Psoas muscle (tissue), 8 donors: ENCODE results near the gene PDE9A. TPM values are rescaled to one million over a fixed set of nuclear protein-coding genes. Genes with fewer than 3 reads are reported as not detected.

Experiments
- ATAC-seq, 4 donors: fragments of 200-7000 bp; cut with Tn5 transposase; one replicate each; pipeline ENCODE4 v1.9.1; 2020; ENCODE audit warnings: moderate library complexity in 3 of 4, mild to moderate bottlenecking in 2 of 4
- DNase-seq, 2 donors: peaks; one replicate each; pipeline ENCODE4 v3.0.0-alpha.2; 2020
- H3K27ac ChIP-seq: fragments of 200-600 bp; one replicate; pipeline ENCODE4 v1.8.0; 2022
- H3K27me3 ChIP-seq, 3 donors: fragments of 200-600 bp in 1 of 3; one replicate each; pipeline versions ENCODE4 v1.6.1 to v1.8.0; 2013 to 2022; ENCODE audit warnings: low read length in 2 of 3, mild to moderate bottlenecking in 2 of 3, moderate library complexity in 1 of 3; ENCODE audit not compliant: insufficient read depth in 3 of 3
- H3K36me3 ChIP-seq, 2 donors: fragments of 200-600 bp in 1 of 2; one replicate each; pipeline versions ENCODE4 v1.6.1 to v1.8.0; 2013 to 2022; ENCODE audit warnings: low read depth in 1 of 2, mild to moderate bottlenecking in 1 of 2, moderate library complexity in 1 of 2; ENCODE audit not compliant: insufficient read depth in 1 of 2
- H3K4me1 ChIP-seq: fragments of 200-600 bp; one replicate; pipeline ENCODE4 v1.8.0; 2022
- H3K4me3 ChIP-seq: fragments of 200-600 bp; one replicate; pipeline ENCODE4 v1.8.0; 2022; ENCODE audit warnings: mild to moderate bottlenecking
- H3K9me3 ChIP-seq: fragments of 200-600 bp; one replicate; pipeline ENCODE4 v1.8.0; 2022
- WGBS, 3 donors: extraction: QIAGEN DNeasy Blood & Tissue Kit; methylation state at CpG; one replicate each; pipeline versions ENCODE4 v1.1.6 to v1.1.7; 2013; 5-methylcytosine and 5-hydroxymethylcytosine counted together
- intact Hi-C, 2 donors: fragments of 100-400 bp; cut with DNase I; formaldehyde crosslinking; loops; one replicate each; pipeline versions ENCODE4 v1.11.0 to v1.14.2; 2022
- polyA plus RNA-seq, 3 donors: library from polyadenylated mRNA; stranded (reverse); fragments of 200-250 nt; gene quantifications; one replicate each; pipeline ENCODE4 v1.2.3, GENCODE V29; 2013
- total RNA-seq, 4 donors: library from RNA; stranded (reverse); fragmentation: NEBNext Ultra II Directional in 2 of 4; extraction: Animal tissue kit (Norgen Biotek cat#: 25700) in 2 of 4; gene quantifications; one replicate each; pipeline versions ENCODE4 v1.2.1 to v1.2.4, GENCODE V29; 2021 to 2023
- TF ChIP-seq, protein P1 (sequence below): fragments of 200-600 bp; IDR thresholded peaks from one replicate; pipeline ENCODE4 v1.8.0; 2022; ENCODE audit warnings: antibody characterized with exemption
- donor health status: healthy with polysubstance abuse.
- donor health status: DM: no; HTN: no; CAD: no; lungs with moderate emphysema.
- donor health status: Bipolar disorder and iron deficiency.
- donor health status: healthy.
- donor health status: DM: yes; HTN: yes; CAD: no.
- donor health status: DM: no; HTN: no; CAD: no.
- donor health status: DM: no; HTN: no; CAD: no.
- donor health status: DM: yes; HTN: yes; CAD: no.

The PDE9A gene
- total and polyA plus RNA-seq, 7 donors, result 1.2 to 4.3 (median 1.8) TPM

DNA sequence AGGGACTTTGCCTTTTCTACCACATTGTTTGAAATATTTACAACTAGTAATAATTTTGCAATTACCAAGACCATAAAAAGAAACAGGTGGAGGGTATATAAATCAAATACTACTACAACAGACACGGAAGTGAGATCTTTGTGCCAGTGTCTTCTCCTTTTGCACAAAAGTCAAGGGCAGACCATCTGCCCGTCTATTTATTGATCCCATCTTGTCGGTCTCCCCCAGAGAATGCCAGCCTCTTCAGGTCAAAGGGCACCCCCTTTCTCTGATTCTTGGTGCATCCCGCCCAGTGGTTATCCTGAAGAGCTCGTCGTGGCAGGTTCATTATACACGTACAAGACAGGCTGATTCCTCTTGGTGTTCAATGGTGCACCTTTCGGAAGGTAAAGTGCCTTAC, 4.8 kb upstream of the PDE9A start:
- no peak for ATAC-seq
- Histone ChIP-seq H3K27me3 (peaks cover 0 to 29% (median 4%) of the 10 kb centered on the region in 3 donors), H3K9me3 (no peaks in the 10 kb centered on the region), H3K27ac (no peak overlapping the region), H3K4me1 (no peaks in the 10 kb centered on the region), H3K36me3 (no peaks in the 10 kb centered on the region), H3K4me3 (no peak overlapping the region)
- intact Hi-C loops, result no loop called here
- DNase-seq, result peak in 1 of 2 donors; percentile 18
- 71 to 80% (median 77%) methylated on average over 8 of the region's 8 CpGs for WGBS, 3 donors
- TF ChIP-seq, protein P1, sequence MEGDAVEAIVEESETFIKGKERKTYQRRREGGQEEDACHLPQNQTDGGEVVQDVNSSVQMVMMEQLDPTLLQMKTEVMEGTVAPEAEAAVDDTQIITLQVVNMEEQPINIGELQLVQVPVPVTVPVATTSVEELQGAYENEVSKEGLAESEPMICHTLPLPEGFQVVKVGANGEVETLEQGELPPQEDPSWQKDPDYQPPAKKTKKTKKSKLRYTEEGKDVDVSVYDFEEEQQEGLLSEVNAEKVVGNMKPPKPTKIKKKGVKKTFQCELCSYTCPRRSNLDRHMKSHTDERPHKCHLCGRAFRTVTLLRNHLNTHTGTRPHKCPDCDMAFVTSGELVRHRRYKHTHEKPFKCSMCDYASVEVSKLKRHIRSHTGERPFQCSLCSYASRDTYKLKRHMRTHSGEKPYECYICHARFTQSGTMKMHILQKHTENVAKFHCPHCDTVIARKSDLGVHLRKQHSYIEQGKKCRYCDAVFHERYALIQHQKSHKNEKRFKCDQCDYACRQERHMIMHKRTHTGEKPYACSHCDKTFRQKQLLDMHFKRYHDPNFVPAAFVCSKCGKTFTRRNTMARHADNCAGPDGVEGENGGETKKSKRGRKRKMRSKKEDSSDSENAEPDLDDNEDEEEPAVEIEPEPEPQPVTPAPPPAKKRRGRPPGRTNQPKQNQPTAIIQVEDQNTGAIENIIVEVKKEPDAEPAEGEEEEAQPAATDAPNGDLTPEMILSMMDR, result no peak

DNA sequence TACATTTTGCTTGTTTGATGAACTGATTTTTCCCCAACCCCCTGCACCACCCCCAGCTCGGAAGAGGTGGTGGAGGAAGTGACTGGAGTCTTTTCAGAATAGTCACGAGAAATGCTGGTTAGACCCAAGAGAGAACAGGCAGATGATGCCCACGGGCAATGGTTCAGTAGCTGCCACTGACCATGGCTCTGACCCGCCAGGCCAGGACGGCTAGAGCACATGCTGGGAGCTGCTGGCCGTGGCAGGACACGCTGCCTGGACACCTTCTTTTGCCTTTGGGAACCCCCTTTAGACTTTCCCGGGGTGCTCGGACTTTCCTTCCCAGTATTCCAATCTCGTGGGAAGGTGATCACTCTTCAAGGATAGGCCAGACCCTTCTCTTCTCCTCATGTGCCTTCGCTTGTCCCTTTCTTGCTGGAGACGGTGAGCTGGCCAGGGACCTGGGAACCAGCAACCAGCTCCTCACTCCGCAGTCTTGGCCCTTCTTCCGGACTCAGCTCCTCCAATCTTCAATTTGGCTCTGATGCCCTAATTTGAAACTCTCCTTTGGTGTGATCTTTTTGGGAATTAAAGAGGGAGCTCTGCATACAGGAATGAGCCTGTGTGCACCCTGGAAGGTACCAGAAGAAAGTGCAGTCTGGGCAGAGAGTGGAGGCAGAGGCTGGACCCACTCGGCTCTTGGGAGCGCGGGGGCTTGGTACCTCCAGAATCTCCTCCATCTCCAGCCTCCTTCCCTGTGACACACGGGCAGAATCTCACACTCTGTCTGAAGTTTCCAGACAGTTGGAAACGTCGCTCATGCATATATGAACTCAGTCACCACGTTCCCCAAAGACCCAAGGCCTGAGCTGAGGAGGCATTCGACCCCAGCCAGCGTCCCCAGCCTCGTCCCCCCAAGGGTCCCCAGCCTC, 4.0 kb upstream of the PDE9A start:
- no peaks in the 10 kb centered on the region for H3K36me3 ChIP-seq
- H3K27me3 ChIP-seq, result peaks cover 0 to 36% (median 4%) of the 10 kb centered on the region in 3 donors
- no peaks in the 10 kb centered on the region for H3K9me3 ChIP-seq
- H3K4me3 ChIP-seq, result no peak overlapping the region
- peaks cover under 1% of the 10 kb centered on the region for H3K4me1 ChIP-seq
- TF ChIP-seq, protein P1, result no peak
- intact Hi-C loops, result loop anchor here in 1 of 2 donors (10.0 kb wide), 1 partner anchor 165 kb away; no protein-coding TSS in a partner anchor
- H3K27ac ChIP-seq, result no peak overlapping the region
- DNase-seq, result peak; percentile 8 to 11
- 88 to 91% (median 89%) methylated on average over 24 of the region's 24 CpGs for WGBS, 3 donors
- ATAC-seq, result no peak

DNA sequence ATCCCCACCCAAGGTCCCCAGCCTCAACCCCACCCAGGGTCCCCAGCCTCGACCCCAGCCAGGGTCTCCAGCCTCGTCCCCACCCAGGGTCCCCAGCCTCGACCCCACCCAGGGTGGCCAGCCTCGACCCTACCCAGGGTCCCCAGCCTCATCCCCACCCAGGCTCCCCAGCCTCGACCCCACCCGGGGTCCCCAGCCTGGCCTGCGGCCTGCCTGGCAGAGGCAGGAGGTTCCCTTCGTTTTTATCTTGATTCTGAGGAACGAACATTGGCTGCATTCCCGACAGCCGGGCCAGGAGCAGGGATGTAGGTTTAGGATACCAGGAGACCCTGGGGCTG, 3.4 kb upstream of the PDE9A start:
- Histone ChIP-seq H3K4me3 (no peak overlapping the region), H3K36me3 (no peaks in the 10 kb centered on the region), H3K4me1 (peaks cover 6% of the 10 kb centered on the region), H3K27ac (no peak overlapping the region), H3K9me3 (no peaks in the 10 kb centered on the region), H3K27me3 (peaks cover 0 to 43% (median 8%) of the 10 kb centered on the region in 3 donors)
- intact Hi-C loops, result loop anchor here in 1 of 2 donors (10.0 kb wide), 1 partner anchor 165 kb away; no protein-coding TSS in a partner anchor
- DNase-seq, result peak; percentile 3 to 33
- ATAC-seq, result no peak
- WGBS, 3 donors, result 65 to 72% (median 71%) methylated on average over 10 to 11 of the region's 11 CpGs
- TF ChIP-seq, protein P1, result no peak

DNA sequence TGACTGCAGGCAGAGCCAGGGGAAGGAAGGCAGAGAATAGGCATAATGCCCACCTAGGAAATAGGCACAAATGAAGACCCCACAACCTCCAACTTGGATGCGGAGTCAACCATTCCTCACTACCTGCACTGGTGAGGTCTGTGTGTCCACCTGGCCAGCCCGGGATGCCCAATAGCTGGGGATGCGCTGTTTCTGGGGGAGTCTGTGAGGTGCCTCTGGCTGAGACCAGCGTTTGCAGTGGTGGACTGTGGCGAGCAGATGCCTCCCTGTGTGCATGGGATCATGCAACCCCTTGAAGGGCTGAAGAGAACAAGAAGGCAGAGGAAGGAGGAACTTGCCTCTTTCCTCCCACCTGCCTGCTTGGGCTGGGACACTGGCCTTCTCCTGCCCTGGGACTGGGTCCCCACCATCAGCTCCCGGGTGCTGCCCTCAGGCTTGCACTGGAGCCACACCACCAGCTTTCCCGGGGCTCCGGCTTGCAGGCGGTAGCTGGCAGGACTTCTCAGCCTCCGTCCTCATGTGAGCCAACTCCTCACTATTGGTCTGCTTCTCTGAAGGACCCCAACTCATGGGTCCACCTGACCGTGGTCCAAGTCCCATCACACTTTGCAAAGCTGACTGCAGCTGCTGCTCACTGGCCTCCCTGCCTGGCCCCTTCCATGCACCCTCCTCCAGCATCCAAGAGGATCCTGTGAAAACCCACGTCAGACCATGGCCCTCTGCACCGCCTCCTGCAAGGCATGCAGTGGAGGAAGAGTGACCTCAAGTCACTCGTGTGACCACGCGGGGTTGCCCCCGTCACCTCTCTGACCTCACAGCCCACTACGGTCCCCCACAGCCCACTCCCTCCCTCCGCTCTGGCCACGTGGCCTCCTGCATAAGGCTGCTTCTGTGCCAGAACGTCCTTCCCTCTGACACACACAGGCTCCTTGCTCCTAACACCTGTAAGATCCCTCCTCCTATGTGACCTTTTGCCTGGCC, 2.7 kb upstream of the PDE9A start:
- no peaks in the 10 kb centered on the region for H3K36me3 ChIP-seq
- H3K4me3 ChIP-seq, result no peak overlapping the region
- intact Hi-C loops, result loop anchor here in 1 of 2 donors (10.0 kb wide), 1 partner anchor 164 kb away; no protein-coding TSS in a partner anchor
- H3K27me3 ChIP-seq, result peaks cover 0 to 50% (median 9%) of the 10 kb centered on the region in 3 donors
- no peak overlapping the region for H3K27ac ChIP-seq
- no peaks in the 10 kb centered on the region for H3K9me3 ChIP-seq
- ATAC-seq (no peak), DNase-seq (peak; percentile 6 to 28)
- TF ChIP-seq, protein P1, result no peak
- H3K4me1 ChIP-seq, result peaks cover 6% of the 10 kb centered on the region
- WGBS, 3 donors, result 69 to 70% (median 70%) methylated on average over 20 to 21 of the region's 21 CpGs
